MCF 10A (cell line): ENCODE data around the gene SLC13A3. TPM values are rescaled to one million over a fixed set of nuclear protein-coding genes. Genes with fewer than 3 reads are reported as not detected.

ENCODE experiments used
- Bru-seq: library from RNA; stranded (reverse); fragments of 400-500 nt; gene quantifications from one replicate; lab custom pipeline; 2021; lab: Mats Ljungman, UMichigan
- BruChase-seq, 2 experiments: library from RNA; stranded (reverse); fragments of 400-500 nt; gene quantifications; one replicate each; lab custom pipeline; 2021; lab: Mats Ljungman, UMichigan
- BruUV-seq: library from RNA; stranded (reverse); fragments of 400-500 nt; replicated peaks from 2 replicates; lab custom pipeline; 2021; lab: Mats Ljungman, UMichigan
- CTCF ChIA-PET: fragments of 300-600 bp; sonication (Branson Sonifier 250); formaldehyde crosslinking; extraction: SDS; loops from one replicate; lab custom pipeline; 2021; ENCODE audit warnings: antibody characterized with exemption, inconsistent platforms; lab: Yijun Ruan, JAX
- POLR2A ChIA-PET: fragments of 300-600, 350-650 bp; sonication (Branson Sonifier 250); formaldehyde crosslinking; extraction: SDS; loops from one replicate; lab custom pipeline; 2020; ENCODE audit warnings: antibody characterized with exemption, inconsistent platforms; lab: Yijun Ruan, JAX
- DNase-seq: peaks from one replicate; pipeline ENCODE4 v3.0.0-alpha.2; 2018; ENCODE audit not compliant: unreplicated experiment
- H3K27ac Mint-ChIP-seq: one replicate; pipeline ENCODE4 v1.8.0; 2022; ENCODE audit warnings: mild to moderate bottlenecking, low read depth, mixed read lengths; ENCODE audit not compliant: unreplicated experiment
- H3K27me3 Mint-ChIP-seq: one replicate; pipeline ENCODE4 v1.8.0; 2022; ENCODE audit warnings: mixed read lengths; ENCODE audit not compliant: insufficient read depth, unreplicated experiment
- H3K36me3 Mint-ChIP-seq: one replicate; pipeline ENCODE4 v1.8.0; 2022; ENCODE audit warnings: mild to moderate bottlenecking, moderate library complexity, mixed read lengths; ENCODE audit not compliant: insufficient read depth, unreplicated experiment
- H3K4me1 Mint-ChIP-seq: one replicate; pipeline ENCODE4 v1.8.0; 2022; ENCODE audit warnings: mixed read lengths; ENCODE audit not compliant: insufficient read depth, unreplicated experiment
- H3K4me3 Mint-ChIP-seq: one replicate; pipeline ENCODE4 v1.8.0; 2022; ENCODE audit warnings: mild to moderate bottlenecking, moderate library complexity, mixed read lengths; ENCODE audit not compliant: unreplicated experiment
- H3K9me3 Mint-ChIP-seq: one replicate; pipeline ENCODE4 v1.8.0; 2022; ENCODE audit warnings: mixed read lengths; ENCODE audit not compliant: unreplicated experiment
- intact Hi-C: fragments of 100-400 bp; cut with micrococcal nuclease; formaldehyde crosslinking; loops from 2 replicates; pipeline ENCODE4 v1.14.1; 2022
- long read RNA-seq: library from polyadenylated mRNA; stranded (forward); transcript quantifications from one replicate; pipeline ENCODE4 v2.0.0, GENCODE V29; 2022
- total RNA-seq: library from RNA; stranded (reverse); gene quantifications from 2 replicates; pipeline ENCODE4 v1.2.3, GENCODE V29; 2022
- TF ChIP-seq, protein P1 (sequence below): fragments of 200-600 bp; IDR thresholded peaks from one replicate; pipeline ENCODE4 v1.8.0; 2022; ENCODE audit warnings: antibody characterized with exemption, mild to moderate bottlenecking; ENCODE audit not compliant: unreplicated experiment

Gene SLC13A3, protein sequence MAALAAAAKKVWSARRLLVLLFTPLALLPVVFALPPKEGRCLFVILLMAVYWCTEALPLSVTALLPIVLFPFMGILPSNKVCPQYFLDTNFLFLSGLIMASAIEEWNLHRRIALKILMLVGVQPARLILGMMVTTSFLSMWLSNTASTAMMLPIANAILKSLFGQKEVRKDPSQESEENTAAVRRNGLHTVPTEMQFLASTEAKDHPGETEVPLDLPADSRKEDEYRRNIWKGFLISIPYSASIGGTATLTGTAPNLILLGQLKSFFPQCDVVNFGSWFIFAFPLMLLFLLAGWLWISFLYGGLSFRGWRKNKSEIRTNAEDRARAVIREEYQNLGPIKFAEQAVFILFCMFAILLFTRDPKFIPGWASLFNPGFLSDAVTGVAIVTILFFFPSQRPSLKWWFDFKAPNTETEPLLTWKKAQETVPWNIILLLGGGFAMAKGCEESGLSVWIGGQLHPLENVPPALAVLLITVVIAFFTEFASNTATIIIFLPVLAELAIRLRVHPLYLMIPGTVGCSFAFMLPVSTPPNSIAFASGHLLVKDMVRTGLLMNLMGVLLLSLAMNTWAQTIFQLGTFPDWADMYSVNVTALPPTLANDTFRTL
- total RNA-seq (not detected in 2 replicates), Bru-seq, nascent RNA (percentile 27 among the genes with signal in this experiment), BruChase-seq, experiment 1, labeled RNA remaining after a 6-hour chase (percentile 38 among the genes with signal in this experiment), BruChase-seq, experiment 2, labeled RNA remaining after a 2-hour chase (percentile 45 among the genes with signal in this experiment)
- long read RNA-seq, result 0 reads

DNA sequence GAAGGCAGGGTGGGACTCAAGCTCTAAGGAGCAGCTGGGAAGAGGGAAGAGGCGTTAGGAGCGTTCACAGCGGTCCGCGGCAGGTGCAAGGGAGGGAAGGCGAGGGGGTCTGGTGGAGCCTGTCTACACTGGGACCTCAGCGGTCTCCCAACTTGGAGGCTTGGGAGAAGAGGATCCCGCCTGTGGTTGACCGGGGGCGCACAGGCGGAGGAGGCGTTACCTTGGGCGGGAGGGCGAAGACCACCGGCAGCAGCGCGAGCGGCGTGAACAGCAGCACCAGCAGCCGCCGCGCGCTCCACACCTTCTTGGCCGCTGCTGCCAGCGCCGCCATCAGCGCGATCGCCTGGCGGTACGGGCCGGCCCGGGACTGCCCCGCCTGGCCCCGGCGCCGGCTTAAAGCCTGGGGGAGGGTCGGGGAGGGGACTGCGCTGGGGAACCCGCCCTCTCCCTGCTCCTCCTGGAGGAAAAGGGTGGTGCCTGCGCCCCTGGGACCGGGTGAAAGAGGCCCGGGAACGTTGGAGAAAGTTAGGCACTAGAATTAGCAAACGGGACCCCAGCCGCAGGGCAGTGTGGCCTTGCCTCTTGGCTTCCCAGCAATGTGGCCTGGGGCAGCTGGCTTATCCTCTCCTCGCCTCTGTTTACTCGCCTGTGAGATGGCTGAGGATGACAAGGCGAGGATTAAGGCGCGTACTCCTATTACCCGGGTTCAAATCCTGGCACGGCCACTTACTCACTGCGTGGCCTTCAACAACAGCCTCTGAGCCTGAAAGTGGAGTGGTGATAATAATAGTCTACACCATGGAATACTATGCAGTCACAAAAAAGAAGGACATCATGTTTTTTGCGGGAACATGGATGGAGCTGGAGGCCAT is at the start of gene SLC13A3:
SLC13A3 (minus strand) TSS at position 369 of the 872 bp plus-strand sequence; CDS start at position 331, 38 bp downstream.
- POLR2A ChIA-PET, result no interaction called here
- H3K27me3 Mint-ChIP-seq, result peaks cover 50% of the 10 kb centered on the region
- no peak within 1 kb of the TSS for H3K27ac Mint-ChIP-seq
- no peak within 1 kb of the TSS for H3K4me3 Mint-ChIP-seq
- H3K36me3 Mint-ChIP-seq, result no peaks in the 10 kb centered on the region
- no peaks in the 10 kb centered on the region for H3K4me1 Mint-ChIP-seq
- intact Hi-C loops, result no loop called here
- no peak for DNase-seq
- H3K9me3 Mint-ChIP-seq, result no peaks in the 10 kb centered on the region
- no TSS peak for BruUV-seq
- CTCF ChIA-PET, result interaction anchor here (0.7 to 1.2 kb wide), 2 partner anchors 8 to 15 kb away, joined by 3 to 5 read pairs; no protein-coding TSS in a partner anchor
- TF ChIP-seq, protein P1, sequence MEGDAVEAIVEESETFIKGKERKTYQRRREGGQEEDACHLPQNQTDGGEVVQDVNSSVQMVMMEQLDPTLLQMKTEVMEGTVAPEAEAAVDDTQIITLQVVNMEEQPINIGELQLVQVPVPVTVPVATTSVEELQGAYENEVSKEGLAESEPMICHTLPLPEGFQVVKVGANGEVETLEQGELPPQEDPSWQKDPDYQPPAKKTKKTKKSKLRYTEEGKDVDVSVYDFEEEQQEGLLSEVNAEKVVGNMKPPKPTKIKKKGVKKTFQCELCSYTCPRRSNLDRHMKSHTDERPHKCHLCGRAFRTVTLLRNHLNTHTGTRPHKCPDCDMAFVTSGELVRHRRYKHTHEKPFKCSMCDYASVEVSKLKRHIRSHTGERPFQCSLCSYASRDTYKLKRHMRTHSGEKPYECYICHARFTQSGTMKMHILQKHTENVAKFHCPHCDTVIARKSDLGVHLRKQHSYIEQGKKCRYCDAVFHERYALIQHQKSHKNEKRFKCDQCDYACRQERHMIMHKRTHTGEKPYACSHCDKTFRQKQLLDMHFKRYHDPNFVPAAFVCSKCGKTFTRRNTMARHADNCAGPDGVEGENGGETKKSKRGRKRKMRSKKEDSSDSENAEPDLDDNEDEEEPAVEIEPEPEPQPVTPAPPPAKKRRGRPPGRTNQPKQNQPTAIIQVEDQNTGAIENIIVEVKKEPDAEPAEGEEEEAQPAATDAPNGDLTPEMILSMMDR, result no peak

DNA sequence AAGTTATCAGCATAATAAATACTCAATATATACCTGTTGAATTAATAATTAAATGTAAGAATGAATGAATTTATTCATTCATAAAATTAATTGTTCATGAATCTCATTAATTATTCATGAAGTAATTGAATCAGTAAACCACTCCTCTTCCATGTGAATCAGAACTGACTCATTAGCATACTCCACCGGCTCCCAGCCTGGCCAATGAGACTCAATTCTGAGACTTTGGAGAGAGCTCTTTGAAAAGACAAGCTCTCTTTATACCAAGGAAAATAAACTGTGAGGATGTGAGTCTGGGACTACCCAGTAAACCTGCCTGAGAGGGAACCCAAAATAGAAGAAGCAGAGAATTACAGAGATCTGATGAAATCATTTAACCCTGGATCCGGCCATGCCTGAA is 49.8 kb upstream of the SLC13A3 start:
- POLR2A ChIA-PET, result no interaction called here

DNA sequence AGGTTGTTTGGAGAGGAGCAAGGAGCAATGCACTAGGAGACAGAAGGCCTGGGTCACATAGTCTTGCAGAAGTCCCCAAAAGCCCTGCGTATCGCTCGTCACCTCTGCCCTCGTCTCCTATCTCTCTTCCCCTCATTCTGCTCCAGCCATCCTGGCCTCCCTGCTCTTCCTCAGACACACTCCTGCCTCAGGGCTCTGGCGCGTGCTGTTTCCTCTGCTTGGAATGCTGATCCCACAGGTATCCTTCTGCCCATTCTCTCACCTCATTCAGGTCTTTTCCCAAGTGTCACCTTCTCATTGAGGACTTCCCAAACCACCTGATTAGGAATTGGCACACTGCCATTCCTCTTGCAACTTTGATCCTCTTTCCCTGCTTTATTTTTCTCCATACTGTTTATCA is 49.2 kb upstream of the SLC13A3 start:
- no TSS peak for BruUV-seq

More for the DNA sequence above, 49.8 kb upstream of the SLC13A3 start:
- Mint-ChIP-seq H3K4me1 (peaks cover 3% of the 10 kb centered on the region), H3K4me3 (no peak overlapping the region), H3K27me3 (no peaks in the 10 kb centered on the region), H3K27ac (no peak overlapping the region), H3K9me3 (peaks cover 7% of the 10 kb centered on the region), H3K36me3 (no peaks in the 10 kb centered on the region)
- no peak for DNase-seq
- no TSS peak for BruUV-seq
- intact Hi-C loops, result no loop called here
- CTCF ChIA-PET, result interaction anchor here (0.7 to 1.2 kb wide), 3 partner anchors 14 to 688 kb away, joined by 3 to 4 read pairs (median 3); no protein-coding TSS in a partner anchor
- TF ChIP-seq, protein P1, result no peak

More for the DNA sequence above, 49.2 kb upstream of the SLC13A3 start:
- Mint-ChIP-seq H3K36me3 (no peaks in the 10 kb centered on the region), H3K9me3 (peaks cover 7% of the 10 kb centered on the region), H3K4me1 (peaks cover 8% of the 10 kb centered on the region), H3K27ac (no peak overlapping the region), H3K4me3 (no peak overlapping the region), H3K27me3 (no peaks in the 10 kb centered on the region)
- intact Hi-C loops, result no loop called here
- ChIA-PET CTCF (interaction anchor here (0.7 to 1.6 kb wide), 4 partner anchors 15 to 687 kb away, joined by 3 to 4 read pairs (median 3); no protein-coding TSS in a partner anchor), POLR2A (no interaction called here)
- no peak for DNase-seq
- TF ChIP-seq, protein P1, result no peak
